GM12874 (cell line): ENCODE measurements around the gene TEX9.

Source experiments
- TF ChIP-seq, protein P1 (sequence below): IDR thresholded peaks from 2 replicates; pipeline ENCODE4 v1.5.1; 2011; ENCODE audit warnings: low read depth, mild to moderate bottlenecking, control low read depth, low read length, moderate library complexity; ENCODE audit not compliant: insufficient read depth

The TEX9 gene

DNA sequence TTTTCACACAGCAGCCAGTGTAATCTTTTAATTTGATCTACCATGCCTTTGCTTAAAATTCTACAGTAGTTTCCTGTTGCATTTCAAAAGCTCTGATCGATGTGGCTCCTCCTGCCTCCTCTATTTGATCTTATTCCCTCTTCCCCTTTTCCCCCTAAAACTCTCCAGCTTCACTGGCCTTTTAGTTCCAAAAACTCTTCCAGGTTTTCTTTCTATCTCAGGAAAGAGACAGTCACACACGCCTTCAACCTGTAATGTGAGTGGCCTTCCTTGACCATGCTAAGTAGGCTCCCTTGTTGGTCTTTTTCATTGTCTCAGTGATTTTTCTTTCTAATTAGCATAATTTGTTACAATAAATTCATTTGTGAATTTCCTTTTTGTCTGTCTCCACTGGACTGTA is 985 bp downstream of the TEX9 start:
- TF ChIP-seq, protein P1, sequence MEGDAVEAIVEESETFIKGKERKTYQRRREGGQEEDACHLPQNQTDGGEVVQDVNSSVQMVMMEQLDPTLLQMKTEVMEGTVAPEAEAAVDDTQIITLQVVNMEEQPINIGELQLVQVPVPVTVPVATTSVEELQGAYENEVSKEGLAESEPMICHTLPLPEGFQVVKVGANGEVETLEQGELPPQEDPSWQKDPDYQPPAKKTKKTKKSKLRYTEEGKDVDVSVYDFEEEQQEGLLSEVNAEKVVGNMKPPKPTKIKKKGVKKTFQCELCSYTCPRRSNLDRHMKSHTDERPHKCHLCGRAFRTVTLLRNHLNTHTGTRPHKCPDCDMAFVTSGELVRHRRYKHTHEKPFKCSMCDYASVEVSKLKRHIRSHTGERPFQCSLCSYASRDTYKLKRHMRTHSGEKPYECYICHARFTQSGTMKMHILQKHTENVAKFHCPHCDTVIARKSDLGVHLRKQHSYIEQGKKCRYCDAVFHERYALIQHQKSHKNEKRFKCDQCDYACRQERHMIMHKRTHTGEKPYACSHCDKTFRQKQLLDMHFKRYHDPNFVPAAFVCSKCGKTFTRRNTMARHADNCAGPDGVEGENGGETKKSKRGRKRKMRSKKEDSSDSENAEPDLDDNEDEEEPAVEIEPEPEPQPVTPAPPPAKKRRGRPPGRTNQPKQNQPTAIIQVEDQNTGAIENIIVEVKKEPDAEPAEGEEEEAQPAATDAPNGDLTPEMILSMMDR, result no peak

DNA sequence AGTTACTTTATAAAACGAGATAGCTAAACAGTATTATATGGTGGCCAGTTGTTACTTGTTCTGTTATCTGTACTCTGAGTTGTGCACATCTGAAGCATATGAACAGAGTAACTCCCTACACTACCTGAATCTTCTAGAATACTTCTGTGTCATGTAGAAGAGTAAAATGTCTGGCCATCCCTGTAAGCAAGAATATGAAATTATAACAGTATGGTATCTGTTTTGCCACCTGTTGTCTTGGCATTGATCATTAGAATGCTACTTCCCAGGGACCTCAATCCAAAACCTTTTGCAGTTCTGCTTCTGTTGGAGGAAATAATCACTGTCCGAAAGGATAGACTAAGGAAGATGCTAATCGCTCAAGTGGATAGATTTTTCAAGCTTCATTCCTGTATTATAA is 1.9 kb downstream of the TEX9 start:
- TF ChIP-seq, protein P1, result no peak

DNA sequence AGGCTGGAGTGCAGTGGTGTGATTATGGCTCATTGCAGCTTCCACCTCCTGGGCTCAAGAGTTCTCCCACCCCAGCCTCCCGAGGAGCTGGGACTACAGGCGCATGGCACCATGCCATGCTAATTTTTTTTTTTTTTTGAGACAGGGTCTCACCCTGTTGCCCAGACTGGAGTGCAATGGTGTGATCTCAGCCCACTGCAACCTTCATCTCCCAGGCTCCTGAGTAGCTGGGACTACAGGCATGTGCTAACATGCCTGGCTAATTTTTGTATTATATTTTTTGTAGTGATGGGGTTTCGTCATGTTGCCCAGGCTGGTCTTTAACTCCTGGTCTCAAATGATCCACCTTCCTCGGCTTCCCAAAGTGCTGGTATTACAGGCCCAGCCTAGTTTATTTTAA is 4.0 kb downstream of the TEX9 start:
- TF ChIP-seq, protein P1, result no peak

DNA sequence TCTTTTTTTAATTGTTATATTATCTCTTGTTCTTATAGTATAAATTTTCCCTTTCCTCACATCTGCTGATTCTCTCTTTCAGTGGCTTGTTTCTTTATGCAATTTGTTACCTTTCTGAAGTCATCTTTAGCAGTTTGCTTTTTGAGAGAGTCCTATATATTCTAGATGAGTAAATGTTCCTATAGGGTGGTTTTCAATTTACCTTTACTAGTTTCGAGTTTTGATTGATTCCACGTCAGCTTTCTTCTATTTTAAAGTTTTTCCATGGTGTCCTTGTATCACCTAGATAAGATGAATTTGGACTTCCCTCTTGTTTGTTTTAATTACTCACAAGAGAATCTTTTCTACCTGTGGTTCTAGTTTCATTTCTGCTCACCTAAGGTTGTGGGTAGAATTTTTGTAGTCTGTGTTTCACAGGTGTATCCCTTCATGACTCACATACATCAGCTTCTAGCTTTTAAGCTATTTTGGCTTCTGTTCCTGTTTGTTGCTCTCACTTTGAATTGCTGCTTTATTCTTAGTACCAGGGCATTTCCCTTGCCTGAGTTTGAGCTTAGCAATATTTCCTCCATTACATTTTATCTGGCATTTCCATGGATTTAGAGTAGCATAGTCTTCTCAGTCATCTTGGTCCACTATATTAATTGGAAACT is 6.4 kb downstream of the TEX9 start:
- TF ChIP-seq, protein P1, result no peak

DNA sequence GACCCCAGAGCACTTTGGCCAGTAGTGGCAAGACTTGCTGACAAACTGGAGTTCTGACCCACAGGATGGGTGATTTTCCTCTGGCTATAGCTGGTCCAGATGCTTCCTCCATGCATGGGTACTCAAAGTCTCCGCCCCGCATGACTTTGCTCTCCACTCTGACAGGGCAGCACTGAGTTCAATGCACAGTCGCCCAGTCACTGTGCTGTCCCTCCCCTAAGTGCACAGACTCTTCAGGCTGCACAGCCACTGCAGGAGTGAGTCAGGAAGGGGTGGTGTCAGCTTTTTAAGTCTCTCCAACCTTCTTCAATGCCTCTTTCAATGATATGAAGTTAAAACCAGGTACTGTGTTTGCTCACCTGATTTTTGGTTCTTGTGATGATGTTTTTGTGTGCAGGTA is 17.8 kb downstream of the TEX9 start:
- TF ChIP-seq, protein P1, result no peak

DNA sequence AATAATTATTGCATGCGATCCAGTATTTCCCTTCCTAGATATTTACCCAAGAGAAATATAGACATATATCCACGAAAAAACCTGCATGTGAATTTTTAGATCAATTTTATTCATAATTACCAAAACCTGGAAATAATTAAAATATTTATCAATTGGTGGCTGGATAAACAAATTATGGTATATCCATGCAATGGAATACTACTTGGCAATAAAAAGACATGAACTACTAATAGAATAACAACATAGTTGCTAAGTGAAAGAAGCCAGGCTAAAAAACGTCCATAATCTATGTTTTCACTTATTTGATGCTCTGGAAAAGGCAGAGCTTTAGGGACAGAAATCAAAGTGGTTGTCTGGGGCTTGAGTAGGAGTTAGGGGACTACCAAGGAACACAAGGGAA is 20.7 kb downstream of the TEX9 start:
- TF ChIP-seq, protein P1, result no peak

DNA sequence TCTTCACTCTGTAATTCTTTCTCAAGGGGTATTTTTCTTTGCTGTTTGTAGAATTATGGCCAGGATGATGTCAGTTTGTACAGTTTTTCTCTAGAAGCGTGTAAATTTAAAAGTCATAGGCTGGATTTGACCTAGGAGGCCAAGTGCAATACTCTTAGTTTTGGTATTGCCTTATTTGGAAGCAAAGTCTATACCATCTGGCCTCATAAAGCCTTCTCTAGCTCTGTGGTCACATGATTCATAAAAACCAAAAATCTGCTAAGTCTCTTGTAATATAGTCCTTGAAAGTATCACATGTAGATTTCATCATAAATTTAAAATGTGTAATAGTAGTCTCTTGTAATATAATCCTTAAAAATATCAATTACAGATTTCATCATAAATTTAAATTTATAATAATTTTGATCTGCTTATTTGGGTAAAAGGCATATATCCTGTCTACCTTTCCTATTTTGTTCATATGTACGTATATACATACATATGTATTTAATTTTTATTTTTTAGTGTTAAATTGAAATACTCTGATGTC is 25.6 kb downstream of the TEX9 start:
- TF ChIP-seq, protein P1, result no peak
